Measurements from ENCODE around the gene CDO1. TPM values are rescaled to one million over a fixed set of nuclear protein-coding genes. Genes with fewer than 3 reads are reported as not detected.

CDO1 gene
- 0.18 and 1.2 TPM in 2 replicates for total RNA-seq

DNA sequence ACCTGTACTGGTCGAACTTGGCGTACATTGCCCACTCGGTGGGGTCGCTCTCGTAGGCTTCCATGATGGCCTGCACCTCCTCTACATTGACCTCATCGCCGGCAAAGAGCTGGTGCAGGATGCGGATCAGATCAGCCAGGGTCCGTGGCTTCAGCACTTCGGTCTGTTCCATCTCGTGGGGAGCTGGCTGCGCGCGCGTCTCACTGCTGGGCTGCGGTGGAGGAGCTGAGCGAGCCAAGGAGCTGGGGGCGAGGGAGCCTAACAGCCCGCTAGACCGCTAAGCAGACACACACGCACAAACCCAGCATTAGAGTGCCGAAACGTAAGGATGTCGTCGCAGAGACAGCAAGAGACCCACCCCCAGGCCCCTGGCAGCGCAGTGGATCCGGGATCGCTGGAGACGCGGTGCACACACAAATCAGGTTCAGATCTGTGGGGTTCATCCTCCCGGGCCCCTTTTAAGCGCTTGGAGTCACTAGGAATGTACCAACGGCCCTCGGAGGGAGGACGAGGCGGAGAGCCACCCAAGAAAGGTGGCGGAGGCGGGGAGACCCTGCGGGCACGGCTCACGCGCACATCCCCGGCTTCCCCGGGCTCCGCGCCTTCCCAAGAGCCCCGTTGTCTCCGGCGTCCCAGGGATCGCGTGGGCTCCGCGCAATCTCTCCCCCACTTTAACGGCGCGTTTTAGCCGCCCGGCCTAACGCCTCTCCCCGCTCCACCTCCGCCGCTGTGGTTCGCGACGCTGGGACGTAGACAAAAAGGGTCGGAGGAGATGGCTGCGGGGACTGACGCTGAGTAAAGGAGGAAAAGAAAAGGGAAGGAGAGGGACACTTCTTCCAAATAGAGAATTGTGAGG, at the start of gene CDO1:
TSS of gene CDO1 (minus strand) at position 434 of the 856 bp plus-strand sequence. CDS start at position 172, 262 bp downstream.
- peak; percentile 11 for DNase-seq (ENCODE audit: low spot score)
- no peaks in the 10 kb centered on the region for H3K9me3 Mint-ChIP-seq
- H3K4me1 Mint-ChIP-seq (ENCODE audit: low read depth): peaks cover 20% of the 10 kb centered on the region
- H3K36me3 Mint-ChIP-seq (ENCODE audit: low read depth): peaks cover 3% of the 10 kb centered on the region
- H3K27ac Mint-ChIP-seq: no peak within 1 kb of the TSS
- intact Hi-C loops (cut with micrococcal nuclease): no loop called here
- H3K4me3 Mint-ChIP-seq (ENCODE audit: low read depth): peak within 1 kb of the TSS; percentile 58
- H3K27me3 Mint-ChIP-seq (ENCODE audit: low read depth): peaks cover 84% of the 10 kb centered on the region

DNA sequence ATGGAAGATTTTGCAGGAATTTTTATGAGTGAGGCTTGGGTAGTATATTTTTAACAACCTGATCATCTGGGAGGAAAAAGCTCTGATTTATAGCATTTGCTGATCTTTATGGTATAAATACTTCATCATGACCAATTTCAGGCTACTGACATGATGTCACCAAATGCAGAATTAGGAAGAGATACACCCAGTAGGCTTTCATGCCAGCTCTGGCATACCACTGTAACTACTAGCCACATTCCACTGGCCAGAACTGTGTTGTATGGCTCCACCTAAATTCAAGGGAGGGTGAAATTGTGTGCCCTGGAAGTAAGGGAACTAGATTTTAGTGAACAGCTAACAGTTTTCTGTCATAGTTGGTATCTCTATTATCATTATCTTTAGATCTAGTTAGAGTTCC, 42.9 kb upstream of the CDO1 start:
- Mint-ChIP-seq H3K27ac (no peak overlapping the region), H3K36me3 (ENCODE audit: low read depth) (peaks cover 11% of the 10 kb centered on the region), H3K27me3 (ENCODE audit: low read depth) (no peaks in the 10 kb centered on the region), H3K4me1 (ENCODE audit: low read depth) (peaks cover 18% of the 10 kb centered on the region), H3K4me3 (ENCODE audit: low read depth) (no peak overlapping the region), H3K9me3 (peaks cover 4% of the 10 kb centered on the region)
- DNase-seq (ENCODE audit: low spot score): no peak
- intact Hi-C loops (cut with micrococcal nuclease): no loop called here

DNA sequence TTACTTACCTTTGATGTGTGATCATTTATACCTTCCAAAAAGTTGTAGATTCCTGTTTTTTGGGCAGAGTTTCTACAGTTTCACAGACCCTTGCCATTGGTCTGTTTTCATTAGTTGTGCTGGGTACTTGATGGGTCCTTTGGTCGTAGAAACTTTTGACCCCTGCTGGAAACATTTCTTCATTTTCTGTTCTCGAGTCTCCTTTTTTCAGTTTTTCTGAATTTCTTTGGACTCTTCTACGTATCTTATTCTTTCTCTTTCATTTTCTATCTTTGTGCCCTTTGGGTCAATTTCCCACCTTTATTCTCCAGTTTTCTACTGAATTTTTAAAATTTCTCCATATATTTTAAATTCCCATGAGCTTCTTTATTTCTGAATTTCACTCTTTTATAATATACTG, 41.9 kb upstream of the CDO1 start:
- H3K4me1 Mint-ChIP-seq (ENCODE audit: low read depth): peaks cover 22% of the 10 kb centered on the region
- no peak overlapping the region for H3K4me3 Mint-ChIP-seq (ENCODE audit: low read depth)
- intact Hi-C loops (cut with micrococcal nuclease): no loop called here

DNA sequence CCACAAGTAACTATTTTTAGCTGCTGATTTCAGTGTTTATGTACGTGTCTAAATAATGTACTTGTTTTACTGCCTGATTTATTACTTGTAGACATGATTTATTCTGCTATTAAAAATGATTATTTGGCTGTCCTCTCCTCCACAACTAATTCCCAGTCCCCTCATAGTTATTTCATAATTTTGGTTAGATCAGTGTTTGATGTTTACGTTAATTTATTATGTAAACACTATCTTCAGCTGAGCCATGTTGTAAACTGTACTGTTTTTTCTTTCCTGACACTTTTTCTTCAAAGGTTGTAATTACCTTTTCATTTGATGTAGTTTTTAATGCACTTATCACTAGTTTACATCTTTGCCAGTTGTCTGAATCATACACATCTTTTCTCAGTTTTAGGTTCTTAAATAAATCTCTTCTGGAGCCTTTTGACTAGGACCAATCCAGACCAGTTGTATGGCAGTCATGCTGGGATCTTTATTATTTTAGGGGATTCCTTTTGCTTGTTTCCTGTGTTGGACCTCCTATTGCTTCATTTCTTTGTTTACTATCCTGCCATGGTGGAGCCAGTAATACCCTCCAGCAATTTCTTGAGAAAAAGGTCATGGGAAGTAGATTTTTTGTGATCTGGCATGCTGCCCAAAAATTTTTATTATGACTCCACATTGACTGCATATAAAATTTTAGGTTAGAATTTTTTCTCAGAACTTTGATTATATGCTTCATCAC, 41.3 kb upstream of the CDO1 start:
- Mint-ChIP-seq H3K36me3 (ENCODE audit: low read depth) (peaks cover 23% of the 10 kb centered on the region), H3K9me3 (peaks cover 16% of the 10 kb centered on the region), H3K27me3 (ENCODE audit: low read depth) (no peaks in the 10 kb centered on the region), H3K27ac (no peak overlapping the region), H3K4me1 (ENCODE audit: low read depth) (peaks cover 25% of the 10 kb centered on the region), H3K4me3 (ENCODE audit: low read depth) (no peak overlapping the region)
- DNase-seq (ENCODE audit: low spot score): no peak
- intact Hi-C loops (cut with micrococcal nuclease): no loop called here

More for the DNA sequence above, 41.9 kb upstream of the CDO1 start:
- Mint-ChIP-seq H3K9me3 (peaks cover 12% of the 10 kb centered on the region), H3K27me3 (ENCODE audit: low read depth) (no peaks in the 10 kb centered on the region), H3K36me3 (ENCODE audit: low read depth) (peaks cover 18% of the 10 kb centered on the region), H3K27ac (no peak overlapping the region)
- DNase-seq (ENCODE audit: low spot score): no peak

DNA sequence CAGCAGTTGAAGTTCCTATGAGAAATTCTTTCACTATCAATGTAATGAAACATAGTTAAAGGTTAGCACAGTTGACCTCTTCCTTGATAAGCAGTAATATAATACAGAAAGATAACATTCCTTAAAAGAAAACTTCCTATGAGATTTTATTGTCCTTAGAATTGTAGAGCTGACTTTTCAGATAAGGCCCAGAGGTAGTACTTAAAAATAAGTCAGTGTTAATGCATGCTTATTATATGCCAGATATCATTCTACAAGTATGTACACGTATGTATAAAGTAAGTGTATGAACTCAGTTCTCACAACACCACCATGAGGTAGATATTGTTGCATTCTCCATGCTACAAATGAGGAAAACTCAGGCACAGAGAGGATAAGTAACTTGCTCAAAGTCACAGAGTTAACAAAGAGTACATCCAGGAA, 40.6 kb upstream of the CDO1 start:
- H3K4me3 Mint-ChIP-seq (ENCODE audit: low read depth): no peak overlapping the region
- no peak for DNase-seq (ENCODE audit: low spot score)
- peaks cover 16% of the 10 kb centered on the region for H3K9me3 Mint-ChIP-seq
- no peak overlapping the region for H3K27ac Mint-ChIP-seq
- intact Hi-C loops (cut with micrococcal nuclease): no loop called here
- H3K36me3 Mint-ChIP-seq (ENCODE audit: low read depth): peaks cover 23% of the 10 kb centered on the region
- peaks cover 25% of the 10 kb centered on the region for H3K4me1 Mint-ChIP-seq (ENCODE audit: low read depth)
- H3K27me3 Mint-ChIP-seq (ENCODE audit: low read depth): no peaks in the 10 kb centered on the region

DNA sequence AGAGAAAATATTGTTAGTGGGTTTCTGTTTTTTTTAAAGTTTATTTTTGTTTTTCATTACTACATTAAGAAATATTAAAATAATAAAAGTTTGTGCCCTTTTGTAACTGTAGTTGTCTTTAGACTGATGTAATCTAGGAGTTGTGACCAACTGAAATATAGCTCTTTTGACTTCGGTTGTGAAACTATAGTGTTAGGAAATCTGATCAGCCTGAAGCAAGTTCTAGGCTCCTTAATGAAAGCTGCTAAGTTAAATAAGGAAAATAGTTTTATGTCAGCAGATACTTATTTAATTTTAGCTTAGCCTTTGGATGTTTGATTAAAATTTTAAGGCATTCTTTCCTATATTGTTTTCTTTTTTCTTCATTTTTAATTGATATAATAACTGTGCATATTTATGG, 39.5 kb upstream of the CDO1 start:
- Mint-ChIP-seq H3K36me3 (ENCODE audit: low read depth) (peaks cover 20% of the 10 kb centered on the region), H3K9me3 (peaks cover 13% of the 10 kb centered on the region), H3K4me3 (ENCODE audit: low read depth) (no peak overlapping the region), H3K27me3 (ENCODE audit: low read depth) (no peaks in the 10 kb centered on the region), H3K27ac (no peak overlapping the region), H3K4me1 (ENCODE audit: low read depth) (peaks cover 25% of the 10 kb centered on the region)
- intact Hi-C loops (cut with micrococcal nuclease): no loop called here
- no peak for DNase-seq (ENCODE audit: low spot score)

DNA sequence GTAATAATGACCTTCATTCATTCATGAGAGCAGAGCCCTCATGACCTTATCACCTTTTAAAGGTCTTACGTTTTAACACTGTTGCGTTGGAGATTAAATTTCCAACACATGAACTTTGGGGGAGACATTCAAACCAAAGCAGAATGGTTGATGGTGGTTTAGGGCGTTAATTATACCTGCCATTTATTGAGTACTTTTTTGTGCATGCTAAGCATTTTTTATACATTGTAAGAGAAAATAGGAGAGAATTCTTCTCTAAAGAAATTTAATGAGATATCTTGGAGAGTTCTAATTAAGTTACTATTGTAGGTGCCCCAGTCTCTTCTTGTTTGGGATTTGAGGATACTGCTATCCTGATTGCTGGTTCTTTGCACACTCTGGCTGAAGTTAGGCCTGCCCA, 37.7 kb upstream of the CDO1 start:
- intact Hi-C loops (cut with micrococcal nuclease): no loop called here
- no peak for DNase-seq (ENCODE audit: low spot score)
- peaks cover 12% of the 10 kb centered on the region for H3K9me3 Mint-ChIP-seq
- peaks cover 28% of the 10 kb centered on the region for H3K4me1 Mint-ChIP-seq (ENCODE audit: low read depth)
- no peak overlapping the region for H3K27ac Mint-ChIP-seq
- H3K4me3 Mint-ChIP-seq (ENCODE audit: low read depth): no peak overlapping the region
- H3K36me3 Mint-ChIP-seq (ENCODE audit: low read depth): peaks cover 19% of the 10 kb centered on the region
- H3K27me3 Mint-ChIP-seq (ENCODE audit: low read depth): no peaks in the 10 kb centered on the region

DNA sequence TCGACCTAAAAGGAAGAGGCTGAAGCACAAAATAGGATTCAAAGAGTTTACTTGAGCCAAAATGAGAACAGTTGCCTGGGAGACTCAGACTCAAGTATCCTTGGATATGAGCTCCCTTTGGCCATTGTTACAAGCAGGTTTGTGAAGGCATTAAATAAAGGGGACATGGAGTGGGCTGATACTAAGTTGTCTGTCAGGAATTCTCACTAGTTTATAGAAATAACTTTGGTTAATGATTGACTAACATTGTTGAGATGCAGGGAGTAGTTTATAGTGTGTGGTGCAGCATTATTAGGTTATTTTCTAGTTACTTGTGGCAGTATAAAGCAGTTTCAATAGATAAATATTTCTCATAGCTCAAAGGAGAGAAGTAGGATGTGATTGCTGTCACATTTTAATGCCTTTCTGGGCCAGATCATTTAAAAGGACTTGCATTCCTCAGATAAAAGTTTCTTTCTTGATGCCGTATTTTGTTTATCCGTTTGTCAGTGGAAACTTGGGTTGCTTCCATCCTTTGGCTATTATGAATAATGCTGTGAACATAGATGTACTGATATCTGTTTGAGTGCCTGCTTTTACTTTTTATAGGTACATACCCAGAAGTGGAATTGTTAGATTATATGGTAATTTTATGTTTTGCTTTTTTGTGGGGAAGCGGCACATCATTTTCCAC, 34.4 kb upstream of the CDO1 start:
- intact Hi-C loops (cut with micrococcal nuclease): no loop called here
- DNase-seq (ENCODE audit: low spot score): no peak
- peaks cover 15% of the 10 kb centered on the region for H3K36me3 Mint-ChIP-seq (ENCODE audit: low read depth)
- H3K4me1 Mint-ChIP-seq (ENCODE audit: low read depth): peaks cover 15% of the 10 kb centered on the region
- no peak overlapping the region for H3K27ac Mint-ChIP-seq
- H3K4me3 Mint-ChIP-seq (ENCODE audit: low read depth): no peak overlapping the region
- no peaks in the 10 kb centered on the region for H3K27me3 Mint-ChIP-seq (ENCODE audit: low read depth)
- peaks cover 12% of the 10 kb centered on the region for H3K9me3 Mint-ChIP-seq

DNA sequence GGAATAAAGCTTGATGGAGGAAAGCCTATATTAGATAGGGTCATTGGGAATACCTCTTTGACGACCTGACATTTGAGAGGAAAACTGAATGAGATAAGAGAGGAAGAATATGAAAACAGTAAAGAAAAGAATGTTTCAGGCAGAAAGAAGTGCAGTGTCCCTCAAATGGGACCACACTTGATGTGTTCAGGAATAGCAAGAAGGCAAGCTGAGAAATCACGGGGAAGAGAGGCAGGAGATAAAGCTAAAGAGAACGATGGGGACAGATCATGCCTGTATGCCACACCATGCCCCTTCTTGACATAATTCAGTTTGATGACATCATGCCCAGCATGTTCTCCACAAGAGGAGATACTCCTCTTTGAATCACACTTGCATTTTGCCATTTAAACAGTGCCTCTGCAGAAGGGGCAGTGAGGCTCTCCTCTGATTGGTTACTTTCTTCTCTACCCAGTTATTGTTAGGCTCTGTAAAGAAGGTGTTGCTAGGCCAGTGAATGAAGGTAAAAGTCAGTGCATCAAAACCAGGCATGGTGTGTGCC, 32.9 kb upstream of the CDO1 start:
- Mint-ChIP-seq H3K4me1 (ENCODE audit: low read depth) (peaks cover 17% of the 10 kb centered on the region), H3K27ac (no peak overlapping the region), H3K27me3 (ENCODE audit: low read depth) (peaks cover 2% of the 10 kb centered on the region), H3K4me3 (ENCODE audit: low read depth) (no peak overlapping the region), H3K36me3 (ENCODE audit: low read depth) (peaks cover 12% of the 10 kb centered on the region), H3K9me3 (peaks cover 12% of the 10 kb centered on the region)
- DNase-seq (ENCODE audit: low spot score): no peak
- intact Hi-C loops (cut with micrococcal nuclease): no loop called here

DNA sequence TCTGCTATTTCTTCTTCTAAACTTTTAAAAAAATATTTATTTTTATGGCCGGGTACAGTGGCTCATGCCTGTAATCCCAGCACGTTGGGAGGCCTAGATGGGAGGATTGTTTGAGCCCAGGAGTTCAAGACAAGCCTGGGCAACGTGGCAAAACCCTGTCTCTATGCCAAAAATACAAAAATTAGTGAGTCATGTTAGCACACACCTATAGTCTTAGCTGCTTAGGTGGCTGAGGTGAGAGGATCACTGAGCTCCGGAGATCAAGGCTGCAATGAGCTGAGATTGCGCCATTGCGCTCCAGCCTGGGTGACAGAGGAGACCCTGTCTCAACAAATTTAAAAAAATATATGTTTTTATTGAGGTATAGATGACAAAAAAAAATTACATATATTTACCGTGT, 30.8 kb upstream of the CDO1 start:
- intact Hi-C loops (cut with micrococcal nuclease): no loop called here
- H3K27me3 Mint-ChIP-seq (ENCODE audit: low read depth): peaks cover 2% of the 10 kb centered on the region
- peaks cover 23% of the 10 kb centered on the region for H3K4me1 Mint-ChIP-seq (ENCODE audit: low read depth)
- no peak for DNase-seq (ENCODE audit: low spot score)
- no peaks in the 10 kb centered on the region for H3K9me3 Mint-ChIP-seq
- no peaks in the 10 kb centered on the region for H3K36me3 Mint-ChIP-seq (ENCODE audit: low read depth)
- no peak overlapping the region for H3K27ac Mint-ChIP-seq
- no peak overlapping the region for H3K4me3 Mint-ChIP-seq (ENCODE audit: low read depth)

DNA sequence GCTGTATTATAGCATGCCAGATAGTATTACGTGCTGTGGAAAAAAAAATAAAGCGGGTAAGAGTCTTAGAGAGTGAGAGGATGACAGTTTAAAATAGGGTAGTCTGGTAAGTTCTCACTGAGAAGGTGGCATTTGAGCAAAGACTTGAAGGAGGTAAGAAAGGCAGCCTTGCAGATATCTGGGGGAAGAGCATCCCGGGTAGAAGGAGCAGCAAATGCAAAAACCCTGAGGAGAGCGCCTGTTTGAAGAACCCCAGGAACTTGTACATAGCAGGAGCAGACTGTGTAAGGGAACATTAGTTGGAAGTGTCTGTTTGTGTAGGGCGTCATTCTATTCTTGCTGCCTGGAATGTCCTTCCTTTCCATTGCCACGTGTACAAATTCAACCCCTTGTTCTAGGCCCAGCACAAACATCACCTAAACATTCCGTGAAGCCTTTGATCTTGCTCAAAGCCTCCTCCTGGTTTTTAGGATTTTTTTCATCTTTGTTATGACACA, 27.9 kb upstream of the CDO1 start:
- peaks cover 2% of the 10 kb centered on the region for H3K27me3 Mint-ChIP-seq (ENCODE audit: low read depth)
- H3K36me3 Mint-ChIP-seq (ENCODE audit: low read depth): peaks cover 11% of the 10 kb centered on the region
- no peak for DNase-seq (ENCODE audit: low spot score)
- H3K9me3 Mint-ChIP-seq: no peaks in the 10 kb centered on the region
- H3K4me1 Mint-ChIP-seq (ENCODE audit: low read depth): peaks cover 30% of the 10 kb centered on the region
- intact Hi-C loops (cut with micrococcal nuclease): loop anchor here (5.0 kb wide), 3 partner anchors 223 to 547 kb away; partner anchors contain the start of gene CCDC112
- no peak overlapping the region for H3K4me3 Mint-ChIP-seq (ENCODE audit: low read depth)
- no peak overlapping the region for H3K27ac Mint-ChIP-seq

DNA sequence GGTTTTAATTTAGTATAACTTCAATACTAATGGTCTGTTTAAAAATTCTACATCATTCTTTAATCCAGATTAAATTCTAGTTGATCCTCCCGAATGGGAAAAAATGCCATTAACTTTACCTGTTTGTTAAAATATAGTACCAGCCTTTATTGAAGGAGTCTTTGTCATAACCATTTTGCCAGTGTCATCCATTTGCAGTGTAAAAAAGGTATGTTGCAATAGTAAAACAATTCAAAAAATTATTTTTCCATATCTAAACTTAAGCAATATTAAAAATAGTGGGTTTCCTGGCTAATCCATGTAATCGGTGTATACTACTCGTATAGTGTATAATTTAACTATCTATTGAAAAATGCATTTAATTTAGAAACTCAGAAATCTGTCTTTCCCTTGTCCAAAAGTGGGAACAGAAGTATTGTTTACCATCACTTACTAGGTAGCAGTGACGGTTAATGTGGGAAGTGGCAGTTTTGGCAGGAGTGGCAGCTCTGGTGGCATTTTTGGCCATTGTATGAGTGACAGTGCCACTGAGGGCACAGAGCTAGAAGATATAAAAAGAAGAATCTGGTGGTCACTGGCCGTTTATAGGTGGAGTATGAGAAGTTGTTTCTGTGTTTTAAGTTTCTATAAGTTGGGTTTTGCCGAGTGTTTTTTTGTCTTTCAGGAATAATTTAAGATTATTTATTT, 27.1 kb upstream of the CDO1 start:
- H3K4me3 Mint-ChIP-seq (ENCODE audit: low read depth): peak overlapping the region; percentile 92
- peaks cover 18% of the 10 kb centered on the region for H3K36me3 Mint-ChIP-seq (ENCODE audit: low read depth)
- H3K4me1 Mint-ChIP-seq (ENCODE audit: low read depth): peaks cover 35% of the 10 kb centered on the region
- H3K27me3 Mint-ChIP-seq (ENCODE audit: low read depth): peaks cover 2% of the 10 kb centered on the region
- H3K9me3 Mint-ChIP-seq: no peaks in the 10 kb centered on the region
- H3K27ac Mint-ChIP-seq: no peak overlapping the region
- intact Hi-C loops (cut with micrococcal nuclease): loop anchor here (5.0 kb wide), 3 partner anchors 224 to 546 kb away; partner anchors contain the start of gene CCDC112
- DNase-seq (ENCODE audit: low spot score): no peak
